H9 (cell line): ENCODE results near the gene CADPS2. TPM values are rescaled to one million over a fixed set of nuclear protein-coding genes. Genes with fewer than 3 reads are reported as not detected.

Experiments used
- DNase-seq: peaks from one replicate; pipeline ENCODE4 v3.0.0-alpha.2; 2017
- H2AFZ ChIP-seq: one replicate; pipeline ENCODE4 v1.6.1; 2013; ENCODE audit warnings: mild to moderate bottlenecking, low read length, control low read depth, moderate library complexity
- H2AK5ac ChIP-seq: 2 replicates; pipeline ENCODE4 v1.6.1; 2013; ENCODE audit warnings: low read length, control low read depth, mixed read lengths; ENCODE audit not compliant: insufficient read length
- H2BK120ac ChIP-seq: one replicate; pipeline ENCODE4 v1.6.1; 2013; ENCODE audit warnings: low read depth, mild to moderate bottlenecking, low read length, control low read depth, inconsistent platforms; ENCODE audit not compliant: poor library complexity, severe bottlenecking
- H2BK12ac ChIP-seq: 2 replicates; pipeline ENCODE4 v1.6.1; 2013; ENCODE audit warnings: low read length, control low read depth, mixed read lengths, low read depth; ENCODE audit not compliant: insufficient read length
- H2BK15ac ChIP-seq: 2 replicates; pipeline ENCODE4 v1.6.1; 2013; ENCODE audit warnings: low read depth, low read length, control low read depth
- H2BK20ac ChIP-seq: one replicate; pipeline ENCODE4 v1.6.1; 2013; ENCODE audit warnings: low read depth, mild to moderate bottlenecking, low read length, control low read depth, inconsistent platforms; ENCODE audit not compliant: poor library complexity, severe bottlenecking
- H2BK5ac ChIP-seq: 2 replicates; pipeline ENCODE4 v1.6.1; 2013; ENCODE audit warnings: low read length, control low read depth, mixed read lengths; ENCODE audit not compliant: insufficient read length
- H3K14ac ChIP-seq: 2 replicates; pipeline ENCODE4 v1.6.1; 2013; ENCODE audit warnings: low read length, control low read depth; ENCODE audit not compliant: insufficient read depth
- H3K18ac ChIP-seq: 2 replicates; pipeline ENCODE4 v1.6.1; 2013; ENCODE audit warnings: low read depth, mild to moderate bottlenecking, mixed read lengths, low read length, control low read depth; ENCODE audit not compliant: insufficient read length
- H3K23ac ChIP-seq: 2 replicates; pipeline ENCODE4 v1.6.1; 2013; ENCODE audit warnings: low read length, control low read depth, mixed read lengths, low read depth; ENCODE audit not compliant: insufficient read length
- H3K23me2 ChIP-seq: 2 replicates; pipeline ENCODE4 v1.6.1; 2013; ENCODE audit warnings: low read depth, mild to moderate bottlenecking, mixed read lengths, low read length, control low read depth; ENCODE audit not compliant: insufficient read length, poor library complexity, severe bottlenecking
- H3K27ac ChIP-seq: 2 replicates; pipeline ENCODE4 v1.5.1; 2013; ENCODE audit warnings: low read length, control low read depth, mixed read lengths, low read depth; ENCODE audit not compliant: insufficient read length
- H3K27me3 ChIP-seq: 2 replicates; pipeline ENCODE4 v1.6.1; 2013; ENCODE audit warnings: low read length, control low read depth, inconsistent platforms; ENCODE audit not compliant: insufficient read depth
- H3K4ac ChIP-seq: 2 replicates; pipeline ENCODE4 v1.6.1; 2013; ENCODE audit warnings: low read depth, mild to moderate bottlenecking, control low read depth, inconsistent platforms, low read length, moderate library complexity
- H3K4me1 ChIP-seq: 2 replicates; pipeline ENCODE4 v1.6.1; 2013; ENCODE audit warnings: low read length, control low read depth, inconsistent platforms; ENCODE audit not compliant: insufficient read depth
- H3K4me2 ChIP-seq: 2 replicates; pipeline ENCODE4 v1.6.1; 2013; ENCODE audit warnings: low read length, control low read depth, mixed read lengths; ENCODE audit not compliant: insufficient read length, insufficient read depth
- H3K56ac ChIP-seq: 2 replicates; pipeline ENCODE4 v1.6.1; 2013; ENCODE audit warnings: low read depth, mild to moderate bottlenecking, mixed read lengths, low read length, control low read depth; ENCODE audit not compliant: insufficient read length
- H3K79me1 ChIP-seq: 2 replicates; pipeline ENCODE4 v1.6.1; 2013; ENCODE audit warnings: low read depth, mild to moderate bottlenecking, moderate library complexity, low read length, control low read depth, inconsistent platforms; ENCODE audit not compliant: insufficient read depth, poor library complexity, severe bottlenecking
- H3K79me2 ChIP-seq: 2 replicates; pipeline ENCODE4 v1.6.1; 2013; ENCODE audit warnings: low read length, control low read depth, inconsistent platforms; ENCODE audit not compliant: insufficient read depth
- H3K9ac ChIP-seq: 2 replicates; pipeline ENCODE4 v1.6.1; 2013; ENCODE audit warnings: low read length, control low read depth, mixed read lengths; ENCODE audit not compliant: insufficient read length; ENCODE audit errors: extremely low read depth
- H3K9me3 ChIP-seq: one replicate; pipeline ENCODE4 v1.6.1; 2013; ENCODE audit warnings: low read depth, low read length, inconsistent platforms; ENCODE audit not compliant: control insufficient read depth
- H3T11ph ChIP-seq: one replicate; pipeline ENCODE4 v1.6.1; 2013; ENCODE audit warnings: mild to moderate bottlenecking, low read length, control low read depth, inconsistent platforms
- H4K20me1 ChIP-seq: one replicate; pipeline ENCODE4 v1.6.1; 2013; ENCODE audit not compliant: control insufficient read depth, insufficient read length, insufficient read depth
- H4K5ac ChIP-seq: 2 replicates; pipeline ENCODE4 v1.6.1; 2013; ENCODE audit warnings: low read depth, mild to moderate bottlenecking, mixed read lengths, low read length, control low read depth; ENCODE audit not compliant: insufficient read length
- H4K8ac ChIP-seq: replicated peaks from 2 replicates; pipeline ENCODE4 v1.6.1; 2013; ENCODE audit warnings: low read length, control low read depth, mixed read lengths, low read depth; ENCODE audit not compliant: insufficient read length
- H4K91ac ChIP-seq: 2 replicates; pipeline ENCODE4 v1.6.1; 2013; ENCODE audit warnings: low read depth, mild to moderate bottlenecking, moderate library complexity, mixed read lengths, low read length, control low read depth; ENCODE audit not compliant: insufficient read length
- H3K27ac Mint-ChIP-seq, 3 experiments: 2 replicates in 2 of 3; 3 replicates in 1 of 3; pipeline ENCODE4 v1.8.0; 2020 to 2021; ENCODE audit warnings: mixed read lengths in 3 of 3, mild to moderate bottlenecking in 1 of 3, moderate library complexity in 1 of 3
- H3K27me3 Mint-ChIP-seq: 2 replicates; pipeline ENCODE4 v1.8.0; 2021; ENCODE audit warnings: low read depth, mild to moderate bottlenecking, moderate library complexity, mixed read lengths
- H3K36me3 Mint-ChIP-seq, 3 experiments: 2 replicates in 2 of 3; 3 replicates in 1 of 3; pipeline ENCODE4 v1.8.0; 2020 to 2021; ENCODE audit warnings: low read depth in 3 of 3, mixed read lengths in 3 of 3; ENCODE audit not compliant: insufficient read depth in 1 of 3
- H3K4me1 Mint-ChIP-seq, 2 experiments: 2 replicates each; pipeline ENCODE4 v1.8.0; 2020; ENCODE audit warnings: mixed read lengths in 2 of 2
- H3K4me3 Mint-ChIP-seq, 2 experiments: 2 replicates in 1 of 2; 3 replicates in 1 of 2; pipeline ENCODE4 v1.8.0; 2020 to 2021; ENCODE audit warnings: mild to moderate bottlenecking in 2 of 2, mixed read lengths in 2 of 2, moderate library complexity in 1 of 2
- H3K9me3 Mint-ChIP-seq, 2 experiments: 2 replicates in 1 of 2; 3 replicates in 1 of 2; pipeline ENCODE4 v1.8.0; 2020; ENCODE audit warnings: mild to moderate bottlenecking in 2 of 2, mixed read lengths in 2 of 2, moderate library complexity in 1 of 2
- CTCF ChIP-seq: fragments of 200-600 bp; sonication (generic); conservative IDR thresholded peaks from 3 replicates; pipeline ENCODE4 v1.8.0; 2021; ENCODE audit warnings: antibody characterized with exemption, mild to moderate bottlenecking
- WGBS: extraction: QIAGEN DNeasy Blood & Tissue Kit; methylation state at CpG from one replicate; pipeline ENCODE4 v1.1.7; 2013; ENCODE audit warnings: missing lambda C conversion rate, low lambda C conversion rate, mixed read lengths; ENCODE audit not compliant: insufficient read length; ENCODE audit errors: extremely low coverage; 5-methylcytosine and 5-hydroxymethylcytosine counted together
- total RNA-seq: library from RNA; stranded (reverse); gene quantifications from 2 replicates; pipeline ENCODE4 v1.2.1, GENCODE V29; 2021

The CADPS2 gene
- total RNA-seq, 1 experiment from 2014 or later: 7.1 TPM

DNA sequence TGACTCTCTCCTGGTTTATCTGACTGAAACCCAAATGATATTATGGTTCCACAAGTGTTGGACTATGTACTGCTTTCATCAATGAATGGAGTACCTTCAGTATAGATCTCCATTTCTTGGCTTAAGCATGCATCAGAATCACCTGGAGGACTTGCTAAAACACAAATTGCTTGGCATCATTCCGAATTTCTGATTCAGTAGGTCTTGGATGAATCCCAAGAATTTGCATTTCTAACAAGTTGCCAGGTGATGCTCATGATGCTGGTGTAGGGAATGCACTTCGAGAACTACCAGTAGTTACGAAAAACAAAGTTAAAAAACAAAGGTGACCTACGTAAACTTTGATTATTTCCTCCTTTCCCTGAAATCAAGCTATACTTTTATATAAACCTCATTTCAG, 462.7 kb downstream of the CADPS2 start:
- Histone ChIP-seq H2BK20ac (no peak overlapping the region), H3K14ac (no peak overlapping the region), H3K9ac (no peak overlapping the region), H3K4me2 (no peak overlapping the region), H3K18ac (no peak overlapping the region), H3K79me2 (no peaks in the 10 kb centered on the region), H3K4ac (no peak overlapping the region), H3K23ac (no peak overlapping the region), H2AK5ac (no peak overlapping the region), H3K9me3 (no peaks in the 10 kb centered on the region), H2BK12ac (no peak overlapping the region), H2BK15ac (no peak overlapping the region), H3K27ac (no peak overlapping the region), H3K56ac (no peak overlapping the region), H3K27me3 (no peaks in the 10 kb centered on the region; the same call in 1 of the 2 replicates), H3K23me2 (no peaks in the 10 kb centered on the region), H4K91ac (no peak overlapping the region), H4K20me1 (no peaks in the 10 kb centered on the region), H2AFZ (no peak overlapping the region), H4K8ac (no peak overlapping the region), H3T11ph (no peak overlapping the region), H2BK120ac (no peak overlapping the region), H3K79me1 (no peaks in the 10 kb centered on the region), H4K5ac (no peak overlapping the region), H2BK5ac (no peak overlapping the region), H3K4me1 (no peaks in the 10 kb centered on the region)
- H3K36me3 Mint-ChIP-seq: no peaks in the 10 kb centered on the region
- no peaks in the 10 kb centered on the region for H3K9me3 Mint-ChIP-seq
- WGBS: no CpG with 5 or more reads among the region's 4 CpGs
- DNase-seq: no peak
- no peak overlapping the region for H3K27ac Mint-ChIP-seq
- no peak overlapping the region for H3K4me3 Mint-ChIP-seq
- peaks cover 4 to 5% of the 10 kb centered on the region in 2 experiments; a peak in 3 of 4 replicates for H3K4me1 Mint-ChIP-seq
- H3K27me3 Mint-ChIP-seq: no peaks in the 10 kb centered on the region
- no peak for TF ChIP-seq CTCF
